Measurements from ENCODE around the gene DNAJC5. TPM values are rescaled to one million over a fixed set of nuclear protein-coding genes. Genes with fewer than 3 reads are reported as not detected.

DNAJC5 gene
- total RNA-seq, 2 experiments from 2014 or later, result 32.2 to 32.5 TPM

DNA sequence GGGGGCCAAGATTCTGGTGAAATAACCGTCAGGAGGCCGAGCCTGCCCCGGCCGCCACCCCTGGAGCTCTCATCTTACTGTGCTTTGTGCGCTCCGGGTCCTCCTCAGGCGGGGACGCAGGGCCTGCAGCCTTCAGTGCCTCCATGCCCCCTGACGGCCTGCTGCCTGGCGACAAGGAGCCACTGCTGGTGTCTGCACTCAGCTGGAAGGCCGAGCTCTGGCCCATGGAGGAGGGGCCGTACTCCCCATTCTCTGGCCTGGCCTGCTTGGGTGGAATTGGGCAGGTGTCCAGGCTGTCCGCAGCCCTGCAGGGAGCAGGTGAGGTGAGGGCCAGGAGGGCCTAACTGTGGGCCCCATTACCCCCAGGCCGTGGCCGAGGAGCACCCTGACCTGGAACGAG lies 69.5 kb downstream of the DNAJC5 start:
- Mint-ChIP-seq H3K27ac (no peak overlapping the region), H3K27me3 (no peaks in the 10 kb centered on the region), H3K4me1 (ENCODE audit: low read depth) (peaks cover 9% of the 10 kb centered on the region), H3K9me3 (no peaks in the 10 kb centered on the region), H3K4me3 (no peak overlapping the region), H3K36me3 (ENCODE audit: low read depth) (peaks cover 34% of the 10 kb centered on the region)
- no peak for ATAC-seq
- TF ChIP-seq, protein P1, sequence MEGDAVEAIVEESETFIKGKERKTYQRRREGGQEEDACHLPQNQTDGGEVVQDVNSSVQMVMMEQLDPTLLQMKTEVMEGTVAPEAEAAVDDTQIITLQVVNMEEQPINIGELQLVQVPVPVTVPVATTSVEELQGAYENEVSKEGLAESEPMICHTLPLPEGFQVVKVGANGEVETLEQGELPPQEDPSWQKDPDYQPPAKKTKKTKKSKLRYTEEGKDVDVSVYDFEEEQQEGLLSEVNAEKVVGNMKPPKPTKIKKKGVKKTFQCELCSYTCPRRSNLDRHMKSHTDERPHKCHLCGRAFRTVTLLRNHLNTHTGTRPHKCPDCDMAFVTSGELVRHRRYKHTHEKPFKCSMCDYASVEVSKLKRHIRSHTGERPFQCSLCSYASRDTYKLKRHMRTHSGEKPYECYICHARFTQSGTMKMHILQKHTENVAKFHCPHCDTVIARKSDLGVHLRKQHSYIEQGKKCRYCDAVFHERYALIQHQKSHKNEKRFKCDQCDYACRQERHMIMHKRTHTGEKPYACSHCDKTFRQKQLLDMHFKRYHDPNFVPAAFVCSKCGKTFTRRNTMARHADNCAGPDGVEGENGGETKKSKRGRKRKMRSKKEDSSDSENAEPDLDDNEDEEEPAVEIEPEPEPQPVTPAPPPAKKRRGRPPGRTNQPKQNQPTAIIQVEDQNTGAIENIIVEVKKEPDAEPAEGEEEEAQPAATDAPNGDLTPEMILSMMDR (IDR thresholded peaks at IDR 0.05), result no peak
- POLR2A ChIA-PET, result interaction anchor here (1.0 kb wide), 1 partner anchor 70 kb away, joined by 3 read pairs; the partner anchor contains the start of gene DNAJC5
- intact Hi-C loops (cut with micrococcal nuclease), result no loop called here
- CTCF ChIA-PET, result interaction anchor here (0.9 to 1.1 kb wide), 2 partner anchors 10 to 75 kb away, joined by 3 read pairs; no protein-coding TSS in a partner anchor
- no peak for DNase-seq

DNA sequence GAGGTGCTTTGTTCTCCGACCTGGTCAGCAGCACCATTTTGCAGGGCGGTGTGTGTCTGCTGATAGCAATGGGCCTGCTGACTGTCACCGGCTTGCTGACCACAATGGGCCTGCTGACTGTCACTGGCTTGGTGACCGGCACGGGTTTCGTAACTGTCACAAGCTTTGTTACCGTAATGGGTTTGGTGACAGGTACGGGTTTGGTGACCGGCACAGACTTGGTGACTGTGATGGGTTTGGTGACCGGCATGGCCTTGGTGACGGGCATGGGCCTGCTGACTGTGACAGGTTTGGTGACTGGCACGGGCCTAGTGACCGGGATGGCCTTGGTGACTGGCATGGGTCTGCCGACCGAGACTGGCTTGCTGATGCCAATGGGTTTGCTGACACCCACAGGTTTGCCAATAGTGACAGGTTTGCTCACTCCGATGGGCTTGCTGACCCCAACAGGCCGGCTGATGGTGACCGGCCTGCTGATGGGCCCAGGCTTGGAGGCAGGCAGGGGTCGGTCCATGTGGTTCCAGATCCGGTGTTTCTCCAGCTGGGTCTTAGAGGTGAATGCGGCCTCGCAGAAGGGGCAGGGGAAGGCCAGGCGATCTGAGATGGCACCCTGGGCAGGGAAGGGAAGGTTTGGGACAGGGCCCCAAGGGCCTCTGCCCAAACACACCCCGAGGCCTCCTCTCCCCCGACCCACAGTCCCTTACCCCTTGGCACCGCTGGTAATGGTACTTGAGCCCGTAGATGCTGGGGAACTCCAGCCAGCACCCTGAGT lies 71.4 kb downstream of the DNAJC5 start:
- Mint-ChIP-seq H3K9me3 (no peaks in the 10 kb centered on the region), H3K27me3 (no peaks in the 10 kb centered on the region), H3K27ac (no peak overlapping the region), H3K4me1 (ENCODE audit: low read depth) (peaks cover 11% of the 10 kb centered on the region), H3K4me3 (no peak overlapping the region), H3K36me3 (ENCODE audit: low read depth) (peaks cover 32% of the 10 kb centered on the region)
- ChIA-PET POLR2A (interaction anchor here (0.7 to 0.8 kb wide), 2 partner anchors 93 to 243 kb away, joined by 3 to 5 read pairs; no protein-coding TSS in a partner anchor), CTCF (interaction anchor here (1.0 kb wide), 1 partner anchor 10 kb away, joined by 3 read pairs; the partner anchor contains the start of gene UCKL1)
- ATAC-seq (no peak), DNase-seq (peak; percentile 2)
- TF ChIP-seq, protein P1 (IDR thresholded peaks at IDR 0.05), result no peak
- intact Hi-C loops (cut with micrococcal nuclease), result no loop called here

DNA sequence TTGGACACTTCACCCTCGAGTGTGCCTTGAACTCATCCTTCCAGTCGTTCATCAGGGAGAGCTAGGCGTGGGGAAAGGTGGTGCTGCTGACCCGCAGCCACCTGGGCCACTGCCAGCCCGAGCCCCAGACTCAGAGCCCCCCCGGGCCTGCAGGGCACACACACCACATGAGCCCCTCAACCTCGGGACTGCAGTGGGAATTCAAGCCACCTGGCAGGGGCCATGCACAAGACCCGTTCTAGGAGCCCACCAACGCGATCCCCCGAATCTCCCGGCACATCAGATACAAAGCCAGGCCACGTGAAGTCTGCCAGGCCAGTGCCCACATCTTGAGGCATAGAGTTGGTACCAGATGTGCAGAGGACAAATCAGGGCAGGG lies 72.0 kb downstream of the DNAJC5 start:
- intact Hi-C loops (cut with micrococcal nuclease), result no loop called here
- ATAC-seq (no peak), DNase-seq (no peak)
- TF ChIP-seq, protein P1 (IDR thresholded peaks at IDR 0.05), result no peak
- no peak overlapping the region for H3K4me3 Mint-ChIP-seq
- no peaks in the 10 kb centered on the region for H3K27me3 Mint-ChIP-seq
- POLR2A ChIA-PET, result interaction anchor here (1.1 kb wide), 1 partner anchor 11 kb away, joined by 4 read pairs; no protein-coding TSS in a partner anchor
- CTCF ChIA-PET, result interaction anchor here (1.0 kb wide), 1 partner anchor 11 kb away, joined by 3 read pairs; the partner anchor contains the start of gene UCKL1
- peaks cover 30% of the 10 kb centered on the region for H3K36me3 Mint-ChIP-seq (ENCODE audit: low read depth)
- H3K4me1 Mint-ChIP-seq (ENCODE audit: low read depth), result peaks cover 11% of the 10 kb centered on the region
- no peaks in the 10 kb centered on the region for H3K9me3 Mint-ChIP-seq
- no peak overlapping the region for H3K27ac Mint-ChIP-seq

DNA sequence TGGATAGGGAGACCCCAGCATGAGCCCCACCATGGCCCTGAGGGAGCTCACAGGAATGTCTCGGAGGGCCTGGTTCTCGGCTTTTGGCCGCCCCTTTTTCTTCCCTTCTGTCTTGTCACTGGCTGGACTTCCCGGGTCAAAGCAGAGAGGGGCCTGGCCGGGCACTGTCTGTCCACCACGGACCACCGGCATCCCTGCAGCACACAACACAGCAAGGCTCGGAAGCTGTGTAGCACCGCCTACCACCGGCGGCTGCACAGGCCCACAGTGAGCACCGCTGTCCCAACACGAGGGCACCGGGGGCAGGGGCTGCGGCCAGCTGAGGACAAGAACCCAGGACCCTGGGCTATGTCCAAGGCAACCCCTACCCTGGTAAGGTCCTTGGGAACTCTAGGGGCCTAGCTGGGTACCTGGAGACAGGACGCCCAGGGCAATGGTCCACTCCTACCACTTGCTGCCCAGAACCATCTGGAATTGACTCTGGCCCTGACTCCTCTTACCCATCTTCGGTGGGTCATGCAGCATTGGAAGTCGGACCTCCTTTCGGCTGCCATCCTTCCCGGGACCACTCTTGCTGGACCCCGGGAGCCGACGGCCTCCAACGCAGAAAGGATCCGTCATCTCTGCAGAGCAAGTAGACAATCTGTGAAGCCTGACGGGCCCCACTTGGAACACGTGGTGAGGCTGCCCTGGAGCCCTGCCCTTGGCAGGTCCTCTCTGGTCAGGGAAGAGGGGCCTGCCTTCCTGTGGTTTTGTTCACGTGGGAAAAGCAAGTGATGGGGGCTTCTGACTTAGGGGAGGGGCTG lies 72.6 kb downstream of the DNAJC5 start:
- POLR2A ChIA-PET, result interaction anchor here (1.1 to 2.0 kb wide), 4 partner anchors 8 to 112 kb away, joined by 3 to 8 read pairs (median 5); partner anchors contain the start of genes OPRL1, RGS19 and UCKL1
- CTCF ChIA-PET, result interaction anchor here (1.0 to 1.7 kb wide), 4 partner anchors 12 to 260 kb away, joined by 3 to 5 read pairs (median 4); partner anchors contain the start of genes ARFRP1, PRPF6, UCKL1 and ZGPAT

More for the DNA sequence above, 72.6 kb downstream of the DNAJC5 start:
- intact Hi-C loops (cut with micrococcal nuclease), result no loop called here
- Mint-ChIP-seq H3K27ac (no peak overlapping the region), H3K4me1 (ENCODE audit: low read depth) (peaks cover 11% of the 10 kb centered on the region), H3K27me3 (no peaks in the 10 kb centered on the region), H3K4me3 (peak overlapping the region; percentile 80), H3K36me3 (ENCODE audit: low read depth) (peaks cover 30% of the 10 kb centered on the region), H3K9me3 (no peaks in the 10 kb centered on the region)
- DNase-seq (peak; percentile 2), ATAC-seq (no peak)
- TF ChIP-seq, protein P1 (IDR thresholded peaks at IDR 0.05), result no peak

Measured in activated CD8-positive, alpha-beta T cell treated with anti-CD3 and anti-CD28 coated beads for 36 hours (primary cell).